T-helper 17 cell (primary cell): ENCODE results near the gene HDAC4. TPM values are rescaled to one million over a fixed set of nuclear protein-coding genes. Genes with fewer than 3 reads are reported as not detected.

Experiments used
- ATAC-seq: fragments of 150-1000 bp; cut with Tn5 transposase; 2 replicates; pipeline ENCODE4 v1.10.0; 2021; ENCODE audit warnings: mild to moderate bottlenecking, moderate library complexity
- DNase-seq, 3 donors: peaks; one replicate each; pipeline versions ENCODE4 v3.0.0 to v3.0.0-alpha.2; 2020 to 2021
- H3K9me3 ChIP-seq: one replicate; pipeline ENCODE4 v1.7.0; 2013; ENCODE audit warnings: low read length, mild to moderate bottlenecking; ENCODE audit not compliant: control insufficient read depth, poor library complexity, severe bottlenecking
- H3K27ac Mint-ChIP-seq: one replicate; pipeline ENCODE4 v1.8.0; 2022; ENCODE audit warnings: mild to moderate bottlenecking, moderate library complexity, mixed read lengths
- H3K27me3 Mint-ChIP-seq: one replicate; pipeline ENCODE4 v1.8.0; 2022; ENCODE audit warnings: mixed read lengths
- H3K36me3 Mint-ChIP-seq: one replicate; pipeline ENCODE4 v1.8.0; 2022; ENCODE audit warnings: low read depth, mixed read lengths
- H3K4me1 Mint-ChIP-seq: one replicate; pipeline ENCODE4 v1.8.0; 2022; ENCODE audit warnings: mild to moderate bottlenecking, mixed read lengths
- H3K4me3 Mint-ChIP-seq: one replicate; pipeline ENCODE4 v1.8.0; 2022; ENCODE audit warnings: mild to moderate bottlenecking, moderate library complexity, mixed read lengths
- total RNA-seq, 4 donors: library from RNA in 2 of 4; stranded (reverse) in 2 of 4; gene quantifications; one replicate each; pipeline ENCODE4 v1.2.3 and lab custom pipeline; 2022 to 2026

HDAC4 gene
- total RNA-seq, 2 donors from 2014 or later = 78.9 to 79.0 TPM

DNA sequence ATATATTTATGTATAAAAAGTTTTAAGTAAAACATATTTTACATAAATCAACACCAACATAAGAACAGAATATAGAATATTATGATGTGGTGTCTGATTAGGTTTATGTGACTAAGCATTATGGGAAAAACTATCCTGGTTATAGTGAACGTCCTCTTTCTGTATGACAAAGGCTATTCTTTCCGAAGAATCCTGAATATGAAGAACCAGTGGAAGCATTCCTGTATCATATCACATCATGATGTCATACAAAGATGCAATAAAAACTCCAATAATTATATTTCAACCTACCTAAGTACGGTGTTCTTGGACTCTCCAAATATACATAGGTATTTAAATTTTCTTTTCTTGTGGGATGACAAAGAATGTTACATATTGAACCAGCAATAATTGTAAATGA, 37.5 kb upstream of the HDAC4 start:
- no peak for DNase-seq
- peaks cover 12% of the 10 kb centered on the region for H3K4me1 Mint-ChIP-seq
- H3K27me3 Mint-ChIP-seq = peaks cover 28% of the 10 kb centered on the region
- H3K9me3 ChIP-seq = peaks cover 3% of the 10 kb centered on the region
- H3K27ac Mint-ChIP-seq = no peak overlapping the region
- no peak for ATAC-seq
- no peak overlapping the region for H3K4me3 Mint-ChIP-seq
- H3K36me3 Mint-ChIP-seq = peaks cover 4% of the 10 kb centered on the region

DNA sequence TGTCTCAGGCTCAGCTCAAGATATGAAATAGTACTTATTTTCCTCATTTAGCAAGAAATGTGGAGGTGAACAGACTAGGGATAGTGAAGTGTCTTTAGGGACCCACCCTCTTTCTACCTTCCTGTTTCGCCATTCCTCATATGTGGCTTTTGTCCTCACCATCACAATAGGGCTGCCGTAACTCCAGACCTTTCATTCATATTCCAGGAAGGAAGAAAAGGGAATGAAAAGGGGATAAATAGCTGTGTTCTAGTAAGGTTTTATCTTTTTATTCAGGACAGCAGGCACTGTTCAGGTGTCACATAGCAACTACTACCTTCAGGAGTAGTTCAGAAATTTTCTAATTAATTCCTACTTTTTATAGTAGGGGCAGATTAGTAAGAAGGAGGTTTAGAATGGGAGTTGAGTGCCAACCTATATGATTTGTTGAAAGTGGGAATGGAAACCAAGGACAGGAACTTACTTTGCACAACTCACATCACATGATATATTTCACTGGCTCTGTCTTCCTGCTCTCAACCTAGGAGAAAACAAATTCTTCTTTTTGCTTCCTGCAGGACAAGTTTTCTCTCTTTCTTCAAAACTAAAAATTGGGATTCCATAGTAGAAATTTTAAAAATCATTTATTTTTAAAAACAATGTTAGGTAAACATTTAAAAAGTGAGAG, 36.0 kb upstream of the HDAC4 start:
- Mint-ChIP-seq H3K27me3 (peaks cover 24% of the 10 kb centered on the region), H3K27ac (no peak overlapping the region), H3K36me3 (no peaks in the 10 kb centered on the region), H3K4me3 (no peak overlapping the region), H3K4me1 (peaks cover 10% of the 10 kb centered on the region)
- DNase-seq (no peak), ATAC-seq (no peak)
- peaks cover 3% of the 10 kb centered on the region for H3K9me3 ChIP-seq

DNA sequence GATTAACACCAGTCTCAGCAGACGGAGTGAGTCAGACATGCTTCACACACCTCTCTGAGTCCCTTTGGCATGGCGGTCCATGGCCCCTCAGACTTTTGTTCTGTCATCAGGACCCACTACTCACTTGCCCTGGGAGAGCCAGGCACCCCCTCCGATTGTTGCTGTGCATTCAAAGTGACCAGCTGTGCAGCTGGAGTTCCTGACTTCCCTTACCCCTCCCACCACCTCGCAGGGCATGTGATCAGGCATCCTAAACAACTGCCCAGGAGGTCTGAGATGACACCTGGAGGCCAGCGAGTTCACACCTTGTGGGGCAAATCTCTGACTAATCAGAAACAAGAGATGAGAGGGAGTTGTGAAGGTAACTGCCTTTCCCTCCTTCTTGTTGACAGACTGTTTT, 35.3 kb upstream of the HDAC4 start:
- ATAC-seq (no peak), DNase-seq (no peak)
- peaks cover 5% of the 10 kb centered on the region for H3K4me1 Mint-ChIP-seq
- H3K27me3 Mint-ChIP-seq = peaks cover 22% of the 10 kb centered on the region
- no peak overlapping the region for H3K27ac Mint-ChIP-seq
- no peaks in the 10 kb centered on the region for H3K36me3 Mint-ChIP-seq
- H3K4me3 Mint-ChIP-seq = no peak overlapping the region
- H3K9me3 ChIP-seq = peaks cover 3% of the 10 kb centered on the region

DNA sequence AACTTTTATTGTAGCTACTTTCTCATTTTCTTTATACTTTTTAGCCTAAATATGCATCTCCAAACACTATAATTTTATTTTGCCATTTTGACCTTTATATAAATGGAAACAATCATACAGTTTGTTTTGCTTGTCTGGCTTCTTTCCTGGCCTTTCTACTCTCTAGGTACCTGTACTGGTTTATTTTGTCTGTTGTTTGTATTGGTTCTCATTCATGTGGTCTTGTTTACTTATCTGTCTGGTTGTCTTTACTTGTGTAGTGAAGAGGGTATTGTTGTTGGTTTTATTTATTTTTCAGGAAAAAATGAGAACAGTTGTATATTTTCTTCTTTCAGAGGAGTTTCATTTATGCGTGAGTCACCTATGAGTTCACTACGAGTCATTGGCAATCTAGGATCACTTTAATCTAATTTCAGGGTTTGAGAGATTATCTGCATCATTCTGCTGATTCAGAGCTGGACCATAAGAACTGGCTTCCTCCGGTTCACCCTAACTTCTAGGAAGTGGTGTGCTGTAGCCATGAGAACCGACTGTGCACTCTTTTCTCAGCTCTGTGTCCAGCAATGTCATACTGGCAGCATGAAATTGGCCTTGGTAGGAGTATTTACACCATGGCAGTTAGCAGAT, 33.1 kb upstream of the HDAC4 start:
- no peak overlapping the region for H3K4me3 Mint-ChIP-seq
- H3K36me3 Mint-ChIP-seq = no peaks in the 10 kb centered on the region
- peaks cover 4% of the 10 kb centered on the region for H3K27me3 Mint-ChIP-seq
- H3K27ac Mint-ChIP-seq = no peak overlapping the region
- DNase-seq (no peak), ATAC-seq (no peak)
- peaks cover 3% of the 10 kb centered on the region for H3K9me3 ChIP-seq
- no peaks in the 10 kb centered on the region for H3K4me1 Mint-ChIP-seq

DNA sequence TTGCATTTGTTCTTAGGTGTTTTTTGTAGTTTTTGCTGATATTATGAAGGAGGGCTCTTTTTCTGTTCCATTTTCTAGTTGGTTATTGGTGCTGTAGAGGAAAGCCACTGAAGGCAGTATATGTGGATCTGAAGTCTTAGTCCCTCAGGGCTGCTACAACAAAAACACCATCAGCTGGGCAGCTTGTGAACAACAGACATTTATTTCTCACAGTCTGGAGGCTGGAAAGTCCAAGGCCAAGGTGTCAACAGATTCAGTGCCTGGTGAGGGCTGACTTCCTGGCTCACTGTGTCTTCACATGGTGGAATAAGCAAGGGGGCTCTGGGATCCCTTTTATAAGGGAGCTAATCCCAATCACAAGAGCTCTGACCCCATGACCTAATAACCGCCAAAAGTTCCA, 31.4 kb upstream of the HDAC4 start:
- Mint-ChIP-seq H3K36me3 (no peaks in the 10 kb centered on the region), H3K4me3 (no peak overlapping the region), H3K4me1 (no peaks in the 10 kb centered on the region), H3K27me3 (no peaks in the 10 kb centered on the region), H3K27ac (no peak overlapping the region)
- no peak for DNase-seq
- no peak for ATAC-seq
- H3K9me3 ChIP-seq = peaks cover 3% of the 10 kb centered on the region

DNA sequence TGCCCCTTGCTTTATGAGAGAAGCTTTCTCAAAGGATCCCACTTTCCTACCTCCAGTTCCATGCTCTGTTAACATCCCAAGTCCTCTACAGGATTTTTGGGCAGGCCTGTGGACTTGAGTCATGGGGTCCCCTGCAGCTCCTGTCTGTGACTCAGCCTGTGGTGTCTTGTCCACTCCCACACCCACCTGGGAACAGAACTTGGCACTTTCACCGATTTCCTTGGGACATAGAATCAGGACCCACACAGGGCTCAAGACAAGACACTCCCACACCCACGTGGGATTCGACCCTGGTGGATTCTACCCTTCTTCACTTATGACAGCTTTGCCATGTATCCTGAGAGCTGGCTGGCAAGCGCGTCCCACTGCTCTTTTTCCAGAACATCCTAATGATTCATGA, 30.7 kb upstream of the HDAC4 start:
- no peak for DNase-seq
- Mint-ChIP-seq H3K4me1 (no peaks in the 10 kb centered on the region), H3K27ac (no peak overlapping the region), H3K27me3 (no peaks in the 10 kb centered on the region), H3K36me3 (no peaks in the 10 kb centered on the region), H3K4me3 (no peak overlapping the region)
- peaks cover 3% of the 10 kb centered on the region for H3K9me3 ChIP-seq
- ATAC-seq = no peak

DNA sequence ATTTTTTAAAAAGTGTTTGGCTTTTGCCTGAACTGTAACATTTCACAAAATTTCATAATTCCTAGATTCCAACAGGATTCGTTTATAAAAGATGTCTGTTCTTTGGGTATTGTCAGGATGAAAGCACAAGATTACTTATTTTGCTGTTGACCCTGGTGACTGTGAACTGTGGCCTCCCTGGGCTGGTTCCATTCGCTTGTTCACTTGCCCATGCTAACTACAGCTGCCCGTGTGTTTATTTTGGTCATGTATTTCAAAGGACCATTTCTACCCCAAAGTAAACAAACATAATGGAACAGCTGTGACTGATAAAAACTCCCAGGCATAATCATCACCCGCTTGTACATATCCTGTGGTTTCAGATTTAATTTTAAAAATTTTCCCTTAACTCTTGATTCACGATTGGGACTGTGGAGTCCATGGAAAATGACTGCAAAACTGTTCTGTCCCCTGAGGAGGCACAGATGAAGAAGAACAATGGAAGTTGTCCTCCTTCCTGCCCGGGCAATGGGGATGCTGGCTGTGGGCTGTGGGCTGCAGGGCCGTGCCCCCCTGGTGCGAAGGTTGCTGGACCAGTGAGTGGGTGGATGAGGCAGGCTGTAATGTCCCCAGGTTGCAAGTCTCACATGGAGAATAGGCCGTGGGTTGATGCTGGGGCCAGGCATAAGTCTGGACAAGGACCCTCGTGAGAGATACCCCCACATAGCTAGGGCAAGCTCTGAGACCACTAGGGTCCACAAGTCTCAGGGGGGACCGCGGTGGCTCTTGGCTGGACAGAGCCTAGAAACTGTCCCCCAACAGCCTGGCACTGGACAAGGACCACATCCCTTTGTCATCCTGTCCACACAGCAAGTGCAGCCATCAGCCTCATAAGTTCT, 28.9 kb upstream of the HDAC4 start:
- Mint-ChIP-seq H3K27ac (no peak overlapping the region), H3K27me3 (peaks cover 7% of the 10 kb centered on the region), H3K4me3 (no peak overlapping the region), H3K4me1 (no peaks in the 10 kb centered on the region), H3K36me3 (no peaks in the 10 kb centered on the region)
- ATAC-seq (no peak), DNase-seq (no peak)
- H3K9me3 ChIP-seq = peaks cover 3% of the 10 kb centered on the region

DNA sequence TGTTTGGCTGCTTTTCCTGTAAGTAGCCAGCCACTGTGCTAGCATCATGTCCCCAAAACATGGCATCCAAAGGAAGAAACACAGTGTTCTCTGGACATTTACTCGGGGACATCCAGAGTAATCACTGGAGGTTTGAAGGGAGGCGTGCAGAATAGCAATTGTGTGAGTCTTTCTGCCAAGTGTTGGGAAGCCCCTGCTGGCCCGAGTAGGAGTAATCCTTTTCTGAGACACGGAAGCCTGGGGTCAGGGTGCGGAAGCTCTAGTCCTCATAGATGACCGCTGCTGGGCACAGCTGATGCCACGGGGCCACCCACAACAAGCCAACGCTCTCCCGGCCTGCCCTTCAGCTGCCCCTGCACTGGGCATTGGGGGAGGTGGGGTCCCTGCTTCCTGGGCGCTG, 24.8 kb upstream of the HDAC4 start:
- H3K4me3 Mint-ChIP-seq = no peak overlapping the region

DNA sequence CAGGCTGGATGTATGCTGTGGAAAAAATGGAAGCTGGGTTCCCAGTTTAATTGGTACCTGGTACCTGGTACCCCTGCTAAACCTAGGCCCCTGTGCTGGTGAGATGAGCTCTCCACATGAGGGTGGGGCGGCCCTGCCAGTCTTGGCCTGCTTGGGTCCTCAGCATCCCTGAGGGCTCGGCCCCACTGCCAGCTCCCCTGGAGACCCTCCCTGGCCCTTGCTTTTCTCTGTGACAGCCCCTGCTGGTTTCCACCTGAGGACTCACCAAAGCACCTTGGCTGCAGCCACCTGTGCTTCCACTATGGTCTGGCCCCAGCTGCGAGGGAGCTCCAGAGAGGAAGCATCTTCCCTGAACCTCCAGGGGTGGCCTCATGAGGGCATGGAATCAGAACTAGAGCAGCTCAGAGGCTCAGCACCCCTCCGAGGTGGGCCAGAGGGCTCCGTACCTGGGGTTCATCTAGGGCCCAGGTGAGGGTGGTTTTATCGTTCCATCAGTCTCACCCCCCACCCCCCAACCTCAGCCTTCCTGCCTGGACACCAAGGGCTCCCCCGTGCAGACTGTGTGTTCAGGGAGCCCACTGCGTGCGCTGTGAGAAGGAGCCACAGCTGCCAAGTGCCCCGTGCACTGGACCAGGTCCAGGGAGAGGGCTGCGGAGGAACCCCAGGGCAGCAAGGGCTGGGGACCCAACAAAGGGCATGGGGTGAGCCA, 23.7 kb upstream of the HDAC4 start:
- H3K27ac Mint-ChIP-seq = no peak overlapping the region
- no peaks in the 10 kb centered on the region for H3K9me3 ChIP-seq
- H3K4me3 Mint-ChIP-seq = no peak overlapping the region
- DNase-seq = no peak
- H3K27me3 Mint-ChIP-seq = peaks cover 21% of the 10 kb centered on the region
- H3K4me1 Mint-ChIP-seq = no peaks in the 10 kb centered on the region
- no peak for ATAC-seq
- H3K36me3 Mint-ChIP-seq = no peaks in the 10 kb centered on the region

More for the DNA sequence above, 24.8 kb upstream of the HDAC4 start:
- Mint-ChIP-seq H3K36me3 (no peaks in the 10 kb centered on the region), H3K27me3 (peaks cover 13% of the 10 kb centered on the region), H3K27ac (no peak overlapping the region), H3K4me1 (no peaks in the 10 kb centered on the region)
- no peaks in the 10 kb centered on the region for H3K9me3 ChIP-seq
- ATAC-seq (no peak), DNase-seq (no peak)

DNA sequence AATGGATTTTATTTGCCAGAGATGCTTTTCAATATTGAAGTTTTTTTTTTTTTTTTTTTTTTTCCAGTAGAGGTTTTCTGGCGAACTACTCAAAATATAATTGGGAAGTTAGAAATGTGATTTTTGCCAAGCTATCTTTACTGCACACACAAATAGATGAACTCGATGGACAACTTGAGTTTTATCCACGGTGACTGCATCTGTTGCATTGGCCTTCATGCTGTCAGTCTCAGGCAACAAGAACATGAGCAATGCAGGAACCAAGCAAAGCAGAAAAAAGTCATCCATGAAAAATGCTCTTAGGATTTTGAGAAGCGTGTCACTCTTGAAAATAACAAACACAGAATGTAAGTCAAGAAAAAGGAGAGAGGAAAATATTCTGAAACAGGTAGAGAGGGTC, 22.7 kb upstream of the HDAC4 start:
- DNase-seq (no peak), ATAC-seq (no peak)
- no peak overlapping the region for H3K4me3 Mint-ChIP-seq
- no peaks in the 10 kb centered on the region for H3K9me3 ChIP-seq
- H3K27me3 Mint-ChIP-seq = peaks cover 25% of the 10 kb centered on the region
- H3K4me1 Mint-ChIP-seq = no peaks in the 10 kb centered on the region
- no peak overlapping the region for H3K27ac Mint-ChIP-seq
- no peaks in the 10 kb centered on the region for H3K36me3 Mint-ChIP-seq

DNA sequence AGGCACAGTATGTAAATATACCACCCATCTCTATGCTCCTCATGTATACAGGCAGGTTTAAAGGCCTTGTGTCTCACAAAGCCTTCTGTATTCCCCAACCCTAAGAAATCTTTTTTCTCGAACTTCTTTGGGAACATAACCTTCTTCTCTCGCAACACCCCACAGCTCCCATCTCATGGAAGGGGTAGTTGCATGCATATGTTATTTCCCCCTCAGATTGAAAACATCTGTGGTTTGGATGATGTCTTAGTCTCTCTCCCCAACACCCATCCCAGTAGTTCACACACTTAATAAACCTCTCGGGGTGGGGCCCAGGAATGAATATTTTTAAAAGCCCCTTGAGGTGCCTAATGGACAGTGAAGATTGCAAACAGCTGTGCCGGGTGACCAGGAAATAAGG, 21.0 kb upstream of the HDAC4 start:
- DNase-seq (no peak), ATAC-seq (no peak)
- Mint-ChIP-seq H3K27ac (no peak overlapping the region), H3K36me3 (no peaks in the 10 kb centered on the region), H3K4me3 (no peak overlapping the region), H3K4me1 (no peaks in the 10 kb centered on the region), H3K27me3 (peaks cover 25% of the 10 kb centered on the region)
- H3K9me3 ChIP-seq = no peaks in the 10 kb centered on the region

DNA sequence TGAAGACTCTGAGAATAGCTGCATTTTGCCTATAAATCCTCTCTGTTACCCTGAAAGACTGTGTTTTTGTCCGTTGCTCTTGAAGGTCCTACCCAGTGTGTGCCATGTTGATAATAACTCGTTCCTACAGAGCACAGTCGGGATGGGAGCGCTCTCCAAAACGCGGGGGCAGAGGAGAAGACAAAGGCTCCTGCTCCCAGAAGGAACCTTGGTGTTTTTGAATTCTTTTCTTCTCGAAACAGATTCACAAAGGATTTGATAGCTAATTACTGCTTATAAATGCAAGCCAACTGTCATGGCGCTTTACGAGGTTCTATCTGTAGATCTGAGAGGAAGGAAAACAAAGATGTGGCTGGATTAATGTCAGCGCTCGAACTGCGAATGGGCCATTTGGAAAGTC, 19.3 kb upstream of the HDAC4 start:
- Mint-ChIP-seq H3K4me3 (no peak overlapping the region), H3K36me3 (peaks cover 3% of the 10 kb centered on the region), H3K27ac (no peak overlapping the region), H3K27me3 (peaks cover 18% of the 10 kb centered on the region), H3K4me1 (no peaks in the 10 kb centered on the region)
- ATAC-seq = no peak
- no peak for DNase-seq
- no peaks in the 10 kb centered on the region for H3K9me3 ChIP-seq

DNA sequence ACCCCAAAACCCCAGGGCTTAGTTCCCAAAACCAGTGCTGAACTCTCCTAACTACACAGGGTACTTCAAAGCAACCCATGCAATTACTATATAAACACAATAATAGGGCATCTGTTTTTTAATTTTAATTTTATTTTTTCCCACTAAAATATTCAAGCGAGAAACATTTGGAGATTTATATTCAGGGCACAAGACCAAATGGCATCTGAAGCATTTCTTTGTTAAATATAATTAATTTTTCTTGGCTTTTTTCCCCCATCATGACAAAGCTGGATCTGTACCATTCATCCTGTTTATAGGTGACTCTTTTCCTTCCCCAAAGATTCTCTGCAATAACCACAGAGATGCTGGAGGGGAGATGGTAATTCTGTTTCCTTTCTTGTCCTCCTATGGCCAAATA, 18.1 kb upstream of the HDAC4 start:
- Mint-ChIP-seq H3K4me3 (no peak overlapping the region), H3K36me3 (peaks cover 3% of the 10 kb centered on the region), H3K4me1 (no peaks in the 10 kb centered on the region), H3K27ac (no peak overlapping the region), H3K27me3 (peaks cover 18% of the 10 kb centered on the region)
- DNase-seq (no peak), ATAC-seq (no peak)
- H3K9me3 ChIP-seq = no peaks in the 10 kb centered on the region
